Cardiac muscle cell (in vitro differentiated cells and primary cell): ENCODE data around the gene IFITM5. TPM values are rescaled to one million over a fixed set of nuclear protein-coding genes. Genes with fewer than 3 reads are reported as not detected.
A peak's percentile ranks its signal among the peaks of the same experiment; 100 is the strongest.

Experiments used
- DNase-seq, 2 donors: peaks; one replicate each; pipeline versions ENCODE4 v3.0.0 to v3.0.0-alpha.2; 2010 to 2017; ENCODE audit warnings: low read depth in 1 of 2, low spot score in 1 of 2
- H3K27ac ChIP-seq: fragments of 200-600 bp; sonication (generic); 2 replicates; pipeline ENCODE4 v1.5.1; 2016
- H3K27me3 ChIP-seq: fragments of 200-600 bp; sonication (generic); 2 replicates; pipeline ENCODE4 v1.6.0; 2016; ENCODE audit warnings: control low read depth
- H3K36me3 ChIP-seq: fragments of 200-600 bp; sonication (generic); 2 replicates; pipeline ENCODE4 v1.5.1; 2016; ENCODE audit warnings: control low read depth
- H3K4me1 ChIP-seq: fragments of 200-600 bp; sonication (generic); 2 replicates; pipeline ENCODE4 v1.8.1; 2017; ENCODE audit warnings: low read depth, mild to moderate bottlenecking, mixed run types
- H3K4me3 ChIP-seq: fragments of 200-600 bp; sonication (generic); 2 replicates; pipeline ENCODE4 v1.5.1; 2016; ENCODE audit warnings: mild to moderate bottlenecking
- H3K9me3 ChIP-seq: fragments of 200-600 bp; sonication (generic); 2 replicates; pipeline ENCODE4 v1.5.1; 2017; ENCODE audit warnings: low read depth, mild to moderate bottlenecking, control low read depth
- CTCF ChIP-seq: IDR thresholded peaks from 2 replicates; pipeline ENCODE4 v1.5.1; 2012; ENCODE audit warnings: low read depth, mild to moderate bottlenecking, low read length
- polyA plus RNA-seq: library from polyadenylated mRNA; unstranded; fragments of >200 nt; fragmentation: Nextera tagmentation; extraction: Ambion mirVana; gene quantifications from 2 replicates; pipeline ENCODE4 v1.2.1, GENCODE V29; 2016
- total RNA-seq: library from RNA; depleted of rRNA; stranded (reverse); fragments of >200 nt; gene quantifications from 2 replicates; pipeline ENCODE4 v1.2.3, GENCODE V29; 2016

The IFITM5 gene
- total and polyA plus RNA-seq, 2 experiments from 2014 or later: not detected

GRCh38 chr11:295351-296170 is 3.8 kb downstream of the IFITM5 start:
- no peaks in the 10 kb centered on the region for H3K36me3 ChIP-seq
- H3K27ac ChIP-seq: peak overlapping the region; percentile 43
- H3K4me3 ChIP-seq: no peak overlapping the region
- no peaks in the 10 kb centered on the region for H3K9me3 ChIP-seq
- TF ChIP-seq CTCF: no peak
- no peak for DNase-seq
- no peaks in the 10 kb centered on the region for H3K27me3 ChIP-seq
- H3K4me1 ChIP-seq: no peaks in the 10 kb centered on the region

GRCh38 chr11:294780-295179 is 4.5 kb downstream of the IFITM5 start:
- DNase-seq: no peak
- Histone ChIP-seq H3K4me1 (no peaks in the 10 kb centered on the region), H3K9me3 (no peaks in the 10 kb centered on the region), H3K27ac (peak overlapping the region; percentile 23), H3K27me3 (no peaks in the 10 kb centered on the region), H3K36me3 (no peaks in the 10 kb centered on the region), H3K4me3 (no peak overlapping the region)
- no peak for TF ChIP-seq CTCF

GRCh38 chr11:293852-294661 is 5.3 kb downstream of the IFITM5 start:
- DNase-seq: no peak
- no peak for TF ChIP-seq CTCF
- Histone ChIP-seq H3K4me1 (no peaks in the 10 kb centered on the region), H3K27ac (no peak overlapping the region), H3K9me3 (no peaks in the 10 kb centered on the region), H3K36me3 (no peaks in the 10 kb centered on the region), H3K4me3 (no peak overlapping the region), H3K27me3 (no peaks in the 10 kb centered on the region)

GRCh38 chr11:293271-293851 is 6.0 kb downstream of the IFITM5 start:
- no peak overlapping the region for H3K27ac ChIP-seq
- DNase-seq: no peak
- no peak overlapping the region for H3K4me3 ChIP-seq
- no peaks in the 10 kb centered on the region for H3K9me3 ChIP-seq
- H3K4me1 ChIP-seq: no peaks in the 10 kb centered on the region
- no peak for TF ChIP-seq CTCF
- H3K36me3 ChIP-seq: no peaks in the 10 kb centered on the region
- H3K27me3 ChIP-seq: peaks cover 2% of the 10 kb centered on the region

GRCh38 chr11:292211-293121 is 6.9 kb downstream of the IFITM5 start:
- H3K27me3 ChIP-seq: peaks cover 11% of the 10 kb centered on the region
- no peak overlapping the region for H3K27ac ChIP-seq
- no peak overlapping the region for H3K4me3 ChIP-seq
- no peaks in the 10 kb centered on the region for H3K36me3 ChIP-seq
- DNase-seq: no peak
- H3K4me1 ChIP-seq: no peaks in the 10 kb centered on the region
- no peak for TF ChIP-seq CTCF
- no peaks in the 10 kb centered on the region for H3K9me3 ChIP-seq
